T-helper 2 cell treated with Interferon-gamma antibody and Interleukin-4, amounts not matched to agents 100 ng/mL and 5 ng/mL, for 36 hours (primary cell): ENCODE measurements around the gene ACACB. TPM values are rescaled to one million over a fixed set of nuclear protein-coding genes. Genes with fewer than 3 reads are reported as not detected.
"Not testable (repeated sequence)": the region's sequence is repeated elsewhere in the genome, so short reads cannot be mapped to it uniquely, and the experiment has no call there.

Source experiments
- intact Hi-C: fragments of 100-400 bp; cut with micrococcal nuclease; formaldehyde crosslinking; loops from one replicate; pipeline ENCODE4 v1.15.1; 2023
- total RNA-seq: library from RNA; stranded (reverse); gene quantifications from 2 replicates; pipeline ENCODE4 v1.2.3, GENCODE V29; 2022

ACACB gene
- total RNA-seq, 1 donor from 2014 or later = 16.0 TPM

DNA sequence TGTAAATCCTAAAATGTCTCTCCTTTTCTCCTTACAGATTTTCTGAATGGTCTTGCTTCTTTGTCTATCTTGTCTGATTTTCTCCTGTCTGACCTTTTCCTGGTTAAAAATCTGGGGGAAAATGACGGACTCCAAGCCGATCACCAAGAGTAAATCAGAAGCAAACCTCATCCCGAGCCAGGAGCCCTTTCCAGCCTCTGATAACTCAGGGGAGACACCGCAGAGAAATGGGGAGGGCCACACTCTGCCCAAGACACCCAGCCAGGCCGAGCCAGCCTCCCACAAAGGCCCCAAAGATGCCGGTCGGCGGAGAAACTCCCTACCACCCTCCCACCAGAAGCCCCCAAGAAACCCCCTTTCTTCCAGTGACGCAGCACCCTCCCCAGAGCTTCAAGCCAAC lies 23.0 kb downstream of the ACACB start:
- intact Hi-C loops = no loop called here

DNA sequence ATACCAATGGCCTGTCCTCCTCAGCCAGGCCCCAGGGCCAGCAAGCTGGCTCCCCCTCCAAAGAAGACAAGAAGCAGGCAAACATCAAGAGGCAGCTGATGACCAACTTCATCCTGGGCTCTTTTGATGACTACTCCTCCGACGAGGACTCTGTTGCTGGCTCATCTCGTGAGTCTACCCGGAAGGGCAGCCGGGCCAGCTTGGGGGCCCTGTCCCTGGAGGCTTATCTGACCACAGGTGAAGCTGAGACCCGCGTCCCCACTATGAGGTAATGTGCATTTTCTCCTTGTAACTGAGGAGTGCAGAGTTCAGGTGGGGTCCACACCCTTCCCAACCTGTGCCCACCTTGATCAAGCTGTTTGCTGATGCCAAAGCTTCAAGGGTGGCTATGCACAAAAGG lies 23.4 kb downstream of the ACACB start:
- intact Hi-C loops = no loop called here

DNA sequence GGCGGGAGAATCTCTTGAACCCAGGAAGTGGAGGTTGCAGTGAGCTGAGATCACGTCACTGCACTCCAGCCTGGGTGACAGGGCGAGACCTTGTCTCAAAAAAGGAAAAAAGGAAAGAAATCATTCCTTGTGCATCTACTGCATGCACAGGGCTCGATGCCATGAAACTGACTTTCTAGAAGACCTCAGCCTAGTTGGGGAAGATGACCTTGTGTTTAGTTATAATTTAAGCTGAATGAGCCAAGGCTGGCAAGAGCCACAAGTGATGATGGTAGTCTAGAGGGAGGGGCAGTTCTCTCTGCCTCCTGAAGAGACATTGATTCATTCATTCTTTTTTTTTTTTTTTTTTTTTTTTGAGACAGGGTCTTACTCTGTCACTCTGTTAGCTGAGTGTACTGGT lies 24.2 kb downstream of the ACACB start:
- intact Hi-C loops = no loop called here

DNA sequence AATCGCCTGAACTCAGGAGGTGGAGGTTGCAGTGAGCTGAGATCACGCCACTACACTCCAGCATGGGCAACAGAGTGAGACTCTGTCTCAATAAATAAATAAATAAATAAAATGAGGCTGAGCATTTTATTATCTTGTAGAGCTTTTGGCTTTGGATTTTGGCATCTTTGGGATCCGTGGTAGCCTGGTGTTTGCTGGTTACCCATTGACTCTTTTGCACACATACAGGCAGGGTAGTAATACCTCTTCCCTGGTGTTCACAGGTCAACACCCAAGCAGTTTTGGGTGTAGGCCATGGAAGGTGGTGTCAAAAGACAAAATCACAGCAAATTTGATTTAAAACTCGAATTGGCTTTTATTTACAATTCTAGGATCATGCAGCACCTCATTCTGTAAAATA lies 27.8 kb downstream of the ACACB start:
- intact Hi-C loops = no loop called here

DNA sequence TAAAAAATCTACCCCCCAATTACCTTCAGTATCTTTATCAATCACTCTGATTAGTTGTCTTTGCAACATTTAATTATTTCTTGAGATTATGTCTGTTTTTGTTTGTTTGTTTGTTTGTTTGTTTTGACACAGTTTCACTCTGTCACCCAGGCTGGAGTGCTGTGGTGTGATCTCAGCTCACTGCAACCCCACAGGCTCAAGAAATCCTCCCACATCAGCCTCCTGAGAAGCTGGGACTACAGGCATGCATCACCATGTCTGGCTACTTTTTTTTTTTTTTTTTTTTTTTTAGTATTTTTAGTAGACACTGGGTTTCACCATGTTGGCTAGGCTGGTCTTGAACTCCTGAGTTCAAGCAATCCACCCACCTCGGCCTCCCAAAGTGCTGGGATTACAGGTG lies 30.7 kb downstream of the ACACB start:
- intact Hi-C loops = not testable (repeated sequence)

DNA sequence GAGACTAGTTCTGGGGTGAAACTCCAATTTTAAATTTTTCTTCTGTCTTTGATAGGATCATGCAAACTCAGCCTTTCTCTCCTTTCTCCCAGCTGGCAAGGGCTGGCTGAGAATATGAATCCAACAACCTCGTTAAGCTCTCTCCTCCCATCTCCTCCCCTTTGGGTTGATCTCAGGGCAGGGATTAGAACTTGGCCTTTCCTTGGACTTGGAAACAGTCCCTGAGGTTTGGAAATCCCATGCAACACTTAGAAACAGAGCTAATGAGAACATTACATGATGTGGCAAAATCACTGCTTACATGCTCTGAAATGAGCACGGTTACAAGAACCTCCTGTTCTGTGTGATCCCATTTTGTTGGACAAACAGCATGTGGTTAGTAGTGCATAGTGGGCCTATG lies 31.6 kb downstream of the ACACB start:
- intact Hi-C loops = no loop called here

DNA sequence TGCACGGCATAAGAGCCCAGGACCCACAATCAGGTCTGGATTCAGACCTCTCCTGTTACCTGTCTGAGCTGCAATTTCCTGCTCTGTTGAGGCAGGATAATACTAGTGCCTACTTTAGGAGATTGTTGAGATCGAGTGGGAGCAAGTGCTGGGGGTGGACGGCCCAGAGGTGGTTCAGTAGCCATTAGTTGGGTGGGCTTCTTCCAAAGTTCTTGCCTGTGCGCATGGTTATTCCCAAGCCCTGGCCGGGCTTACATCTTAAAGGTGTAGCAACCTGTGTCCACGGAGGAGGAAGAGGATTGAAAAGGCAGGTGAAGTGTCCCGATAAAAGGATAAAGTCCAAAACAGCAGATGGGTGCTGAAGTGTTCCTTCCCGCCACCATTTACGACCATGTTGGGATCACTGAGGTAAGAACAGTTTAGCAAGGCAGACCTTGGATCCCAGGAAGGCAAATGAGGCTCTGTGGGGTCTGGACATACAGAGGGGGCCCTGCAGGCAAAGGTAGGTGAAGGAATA lies 33.8 kb downstream of the ACACB start:
- intact Hi-C loops = loop anchor here (5.0 kb wide), 1 partner anchor 633 kb away; the partner anchor contains the start of gene FICD

DNA sequence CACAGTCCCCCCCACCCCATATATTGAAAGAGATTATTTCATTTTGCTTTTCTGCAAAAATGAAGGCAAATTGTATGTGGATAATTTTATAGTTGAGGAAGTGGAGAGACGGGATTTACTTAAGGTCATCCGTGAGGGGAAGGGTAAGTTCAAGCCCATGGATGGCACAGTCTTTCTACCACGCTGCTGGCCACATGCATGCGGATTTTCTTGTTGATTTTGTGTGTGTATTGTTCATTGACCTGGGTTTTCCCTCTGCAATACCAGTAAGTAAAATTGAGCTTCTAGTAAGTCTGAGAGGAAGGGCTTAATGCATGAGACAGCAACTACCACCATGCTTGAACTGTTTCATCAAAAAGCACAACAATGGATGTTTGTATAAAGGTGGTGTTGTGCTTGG lies 35.1 kb downstream of the ACACB start:
- intact Hi-C loops = loop anchor here (5.0 kb wide), 1 partner anchor 634 kb away; the partner anchor contains the start of gene FICD

DNA sequence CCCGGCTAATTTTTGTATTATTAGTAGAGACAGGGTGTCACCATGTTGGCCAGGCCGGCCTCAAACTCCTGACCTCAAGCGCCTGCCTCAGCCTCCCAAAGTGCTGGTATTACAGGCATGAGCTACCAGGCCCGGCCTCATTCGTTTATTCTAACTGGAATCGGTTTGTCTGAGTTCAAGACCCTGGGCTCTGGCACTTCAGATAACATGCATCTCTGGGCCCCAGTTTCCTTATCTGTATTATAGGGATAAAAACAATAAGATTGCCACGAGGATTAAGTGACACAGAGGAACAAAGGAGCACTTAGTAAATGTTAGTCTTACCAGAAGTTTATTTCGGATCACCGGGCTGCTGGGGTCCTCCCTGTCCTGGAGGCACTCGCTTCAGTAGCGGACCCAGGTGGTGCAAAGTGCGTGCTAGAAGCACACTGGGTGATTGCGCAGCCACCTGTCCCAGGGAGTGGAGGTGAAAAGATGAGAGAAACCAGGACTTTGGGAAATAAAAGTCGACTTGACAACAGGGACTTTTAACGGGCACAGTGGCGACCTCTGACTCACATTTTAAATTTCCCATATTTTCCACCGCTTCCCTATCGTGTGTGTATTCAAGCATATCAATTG lies 37.5 kb downstream of the ACACB start:
- intact Hi-C loops = loop anchor here (1.0 to 5.0 kb wide), 4 partner anchors 43 to 637 kb away; partner anchors contain the start of genes FICD and USP30

DNA sequence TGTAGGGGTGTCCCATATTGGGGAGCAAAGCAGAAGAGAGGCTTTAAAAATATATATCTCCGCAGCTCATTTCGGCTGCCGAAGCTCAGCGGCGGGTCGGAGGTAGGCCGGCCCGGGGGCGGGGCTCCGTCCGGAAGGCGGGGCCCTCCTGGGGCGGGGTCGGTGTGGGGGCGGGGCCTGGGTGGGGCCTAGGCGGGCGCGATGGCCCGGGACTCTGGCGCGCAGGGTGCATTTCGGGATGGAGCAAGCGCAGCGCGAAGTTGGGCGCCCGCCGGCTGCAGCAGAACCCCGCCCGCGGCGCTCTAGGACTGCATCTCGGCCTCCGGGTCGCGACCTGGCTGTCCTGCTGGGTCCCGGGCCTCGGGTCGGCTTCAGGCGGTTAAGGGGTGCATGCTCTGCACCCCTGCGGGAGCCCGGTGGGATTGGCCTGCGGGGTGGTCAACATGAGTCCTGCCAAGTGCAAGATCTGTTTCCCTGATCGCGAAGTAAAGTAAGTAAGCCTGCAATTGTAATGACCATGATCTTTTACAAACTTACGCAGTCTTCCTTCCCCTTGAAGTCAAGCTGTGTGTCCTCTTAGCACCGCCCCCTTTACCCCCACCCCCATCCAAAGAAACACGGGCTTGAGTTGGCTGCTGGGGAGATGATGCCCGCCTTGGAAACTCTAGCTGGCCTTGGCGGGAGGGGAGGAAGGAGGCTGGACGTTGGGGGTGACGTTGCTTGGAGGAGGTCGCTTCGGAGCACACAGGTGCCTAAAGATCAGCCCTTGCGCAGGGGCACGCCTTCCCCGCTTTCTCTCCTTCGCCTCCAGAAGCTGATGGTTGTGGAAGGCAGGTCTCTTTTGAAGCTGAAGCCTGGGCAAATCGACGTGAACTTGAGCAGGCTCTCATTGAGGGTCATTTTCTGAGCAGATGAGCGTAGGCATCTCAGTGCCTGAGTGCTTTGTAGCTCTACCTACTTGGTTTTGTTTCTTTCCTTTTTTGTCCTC lies 38.4 kb downstream of the ACACB start:
- intact Hi-C loops = loop anchor here (1.0 to 5.0 kb wide), 4 partner anchors 44 to 637 kb away; partner anchors contain the start of genes FICD and USP30

DNA sequence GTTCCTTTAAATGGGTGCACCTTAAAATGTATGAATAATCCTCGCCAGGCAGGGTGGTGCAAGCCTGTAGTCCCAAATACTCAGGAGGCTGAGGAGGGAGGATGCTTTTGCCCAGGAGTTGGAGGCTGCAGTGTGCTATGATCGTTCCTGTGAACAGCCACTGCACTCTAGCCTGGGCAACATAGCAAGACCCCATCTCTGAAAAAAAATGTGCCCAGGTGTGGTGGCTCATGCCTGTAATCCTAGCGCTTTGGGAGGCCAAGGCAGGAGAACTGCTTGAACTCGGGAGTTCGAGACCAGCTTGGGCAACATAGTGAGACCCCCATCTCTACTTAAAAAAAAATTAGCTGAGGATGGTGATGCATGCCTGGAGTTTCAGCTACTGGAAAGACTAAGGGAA lies 39.6 kb downstream of the ACACB start:
- intact Hi-C loops = no loop called here

DNA sequence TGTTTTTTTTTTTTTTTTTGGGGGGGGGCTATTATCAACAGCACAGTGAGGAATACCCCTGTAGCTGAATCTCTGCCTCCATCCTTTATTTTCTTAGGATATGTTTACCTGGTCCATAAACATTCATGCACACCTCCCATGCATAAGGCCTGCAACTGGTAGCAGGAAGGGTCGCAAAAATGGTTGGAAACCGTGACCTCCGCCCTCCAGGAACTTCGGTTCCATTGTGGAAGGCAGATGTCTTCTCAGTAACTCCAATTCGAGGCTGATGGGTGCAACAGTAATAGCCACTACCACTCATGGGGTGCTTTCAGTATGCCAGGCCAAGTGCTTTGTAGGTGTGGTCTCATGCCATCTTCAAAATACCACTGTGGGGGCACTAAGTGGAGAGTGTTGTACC lies 40.2 kb downstream of the ACACB start:
- intact Hi-C loops = no loop called here

DNA sequence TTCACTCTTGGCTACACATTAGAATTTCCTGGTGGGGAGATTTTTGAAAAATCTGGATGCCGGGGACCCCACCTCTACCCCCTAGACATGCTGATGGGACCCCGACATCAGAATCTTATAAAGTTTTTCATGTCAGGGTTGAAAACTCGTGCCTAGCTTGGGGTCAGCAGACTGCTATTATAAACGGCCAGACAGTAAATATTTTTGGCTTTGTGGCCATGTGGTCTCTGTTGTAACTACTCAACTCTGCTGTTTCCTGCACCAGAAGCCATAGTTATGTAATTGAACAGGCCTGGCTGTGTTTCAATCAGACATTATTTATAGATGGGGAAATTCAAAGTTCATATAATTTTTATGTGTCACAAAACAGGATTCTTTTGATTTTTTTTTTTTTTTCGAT lies 41.6 kb downstream of the ACACB start:
- intact Hi-C loops = no loop called here

DNA sequence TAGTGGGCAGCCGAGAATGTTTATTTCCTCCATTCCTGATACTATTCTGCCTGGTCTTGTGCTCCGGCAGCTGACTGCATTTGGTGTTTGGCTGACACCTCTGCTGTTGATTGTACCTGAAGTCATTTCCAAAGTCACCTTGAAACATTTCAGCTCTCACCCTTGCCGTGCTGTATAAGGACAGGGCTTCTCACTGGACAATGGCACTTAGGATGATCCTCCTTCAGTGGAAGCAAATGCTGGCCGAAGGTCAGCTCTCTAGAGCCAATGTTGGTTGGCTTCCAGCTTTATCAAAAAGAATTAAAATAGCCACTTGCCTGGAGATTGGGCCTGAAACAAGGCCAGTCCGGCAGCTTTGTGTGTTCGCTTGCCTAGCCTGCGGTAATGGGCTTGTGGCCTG lies 44.0 kb downstream of the ACACB start:
- intact Hi-C loops = no loop called here

DNA sequence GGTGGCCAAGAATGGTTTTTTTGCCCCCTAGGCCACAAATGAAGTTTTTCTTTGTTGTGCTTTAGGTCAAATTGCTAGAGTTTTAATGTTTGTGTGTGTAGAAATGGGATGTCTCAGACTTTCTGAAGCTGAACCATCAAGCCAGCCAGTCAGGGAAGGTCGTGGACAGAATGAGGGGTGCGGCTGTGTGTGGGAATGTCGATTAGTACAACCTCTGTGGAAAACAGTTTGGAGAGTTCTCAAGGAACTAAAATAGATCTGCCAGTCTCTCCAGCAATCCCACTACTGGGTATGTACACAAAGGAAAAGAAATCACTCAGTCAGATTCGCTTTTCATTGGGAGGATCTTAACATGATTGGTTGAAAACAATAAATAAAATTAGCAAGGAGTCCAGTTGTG lies 44.5 kb downstream of the ACACB start:
- intact Hi-C loops = no loop called here

DNA sequence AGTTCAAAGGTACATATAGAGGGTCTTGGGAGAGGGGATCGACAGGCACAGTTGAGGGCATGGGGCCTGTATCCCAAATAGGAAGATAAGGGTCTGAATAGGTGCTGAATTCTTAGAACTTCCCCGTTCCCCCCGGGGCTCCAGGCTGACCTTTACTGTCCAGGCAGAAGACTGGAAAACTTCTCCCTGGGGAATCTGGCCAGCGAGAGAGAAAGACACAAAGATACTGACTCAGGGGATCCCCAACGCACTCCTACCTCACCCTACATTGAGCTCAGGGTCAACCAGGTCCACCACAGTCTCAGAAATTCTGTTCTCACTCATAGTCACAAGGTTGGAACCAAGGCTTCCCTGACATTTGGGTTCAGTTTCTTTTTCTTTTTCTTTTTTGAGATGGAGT lies 46.2 kb downstream of the ACACB start:
- intact Hi-C loops = no loop called here

DNA sequence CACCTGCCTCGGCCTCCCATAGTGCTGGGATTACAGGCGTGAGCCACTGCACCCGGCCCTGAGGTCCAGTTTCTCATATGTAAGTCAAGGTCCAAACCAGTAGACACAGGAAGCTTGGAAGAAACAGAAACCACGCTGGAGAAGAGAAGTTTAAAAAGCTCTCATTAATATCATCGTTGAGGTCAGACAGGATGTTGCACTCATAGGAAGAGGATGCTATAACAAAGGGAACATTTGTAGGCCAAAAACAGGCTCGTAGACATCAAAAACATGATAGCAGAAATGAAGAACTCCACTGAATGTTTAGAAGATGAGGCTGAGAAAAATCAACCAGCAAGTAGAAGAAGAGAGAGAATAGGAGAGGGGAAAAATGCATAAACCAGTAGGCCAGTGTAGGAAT lies 46.8 kb downstream of the ACACB start:
- intact Hi-C loops = no loop called here

DNA sequence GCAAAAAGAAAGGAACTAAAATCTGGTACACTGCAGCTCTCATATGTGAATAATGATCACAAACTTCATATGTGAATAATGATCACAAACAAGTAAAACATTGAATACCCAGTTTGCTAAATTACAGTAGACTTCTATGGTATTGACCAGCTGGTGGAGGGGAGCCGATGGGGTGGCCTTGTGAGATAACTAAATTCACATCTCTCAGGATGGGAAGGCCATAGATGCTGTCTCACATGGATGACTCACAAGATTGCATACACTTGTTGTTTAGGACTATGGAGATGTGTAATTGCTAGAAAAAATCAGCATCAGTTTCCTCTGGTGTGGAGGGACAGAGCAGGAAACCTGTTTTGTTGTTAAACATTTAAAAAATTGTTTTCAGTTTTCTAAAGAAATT lies 49.2 kb downstream of the ACACB start:
- intact Hi-C loops = no loop called here

DNA sequence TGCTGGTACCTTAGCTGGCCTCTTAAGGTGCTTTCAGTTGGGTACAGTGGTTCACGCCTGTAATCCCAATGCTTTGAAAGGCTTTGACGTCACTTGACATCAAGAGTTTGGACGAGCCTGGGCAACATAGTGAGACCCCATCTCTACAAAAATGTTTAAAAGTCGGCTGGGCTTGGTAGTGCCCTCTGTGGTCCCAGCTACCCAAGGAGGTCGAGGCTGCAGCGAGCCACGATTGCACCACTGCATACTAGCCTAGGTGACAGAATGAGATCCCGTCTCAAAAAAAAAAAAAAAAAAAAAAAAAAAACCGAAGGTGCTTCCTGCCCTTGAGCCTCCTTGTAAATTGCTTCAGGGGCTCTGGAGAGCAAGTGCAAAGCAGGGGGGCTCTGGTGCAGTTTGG lies 50.0 kb downstream of the ACACB start:
- intact Hi-C loops = no loop called here

DNA sequence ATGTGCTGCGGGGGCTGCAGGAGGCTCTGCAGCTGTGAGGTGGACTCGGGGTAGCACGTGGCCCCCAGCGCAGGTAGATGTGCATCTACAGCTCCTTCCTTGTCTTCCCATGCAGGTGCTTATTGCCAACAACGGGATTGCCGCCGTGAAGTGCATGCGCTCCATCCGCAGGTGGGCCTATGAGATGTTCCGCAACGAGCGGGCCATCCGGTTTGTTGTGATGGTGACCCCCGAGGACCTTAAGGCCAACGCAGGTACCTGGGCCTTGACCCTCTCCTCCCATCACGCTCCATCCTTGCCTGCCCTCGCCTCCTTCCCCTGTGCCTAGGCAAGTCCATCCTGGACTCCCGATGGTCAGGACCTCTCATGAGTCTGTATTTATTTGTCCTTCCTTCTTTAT lies 51.4 kb downstream of the ACACB start:
- intact Hi-C loops = no loop called here

DNA sequence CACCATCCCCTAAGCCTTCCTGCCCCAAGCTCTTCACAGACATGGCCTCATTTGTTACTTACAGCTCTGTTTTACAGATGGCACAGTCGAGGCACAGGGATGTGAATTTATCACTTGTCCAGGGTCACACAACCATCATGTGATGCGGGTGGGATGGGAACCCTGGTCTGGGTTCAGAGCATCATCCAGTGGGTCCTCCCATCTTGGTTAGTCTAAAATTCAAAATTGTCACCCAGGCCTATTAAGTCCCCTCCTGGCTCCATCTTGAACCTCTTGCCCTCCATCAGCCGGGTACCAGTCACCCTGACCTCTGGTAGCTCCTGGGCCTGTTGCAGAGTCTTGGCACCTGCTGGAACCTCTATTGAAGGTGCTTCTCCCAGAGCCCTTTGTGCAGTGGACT lies 52.9 kb downstream of the ACACB start:
- intact Hi-C loops = no loop called here

DNA sequence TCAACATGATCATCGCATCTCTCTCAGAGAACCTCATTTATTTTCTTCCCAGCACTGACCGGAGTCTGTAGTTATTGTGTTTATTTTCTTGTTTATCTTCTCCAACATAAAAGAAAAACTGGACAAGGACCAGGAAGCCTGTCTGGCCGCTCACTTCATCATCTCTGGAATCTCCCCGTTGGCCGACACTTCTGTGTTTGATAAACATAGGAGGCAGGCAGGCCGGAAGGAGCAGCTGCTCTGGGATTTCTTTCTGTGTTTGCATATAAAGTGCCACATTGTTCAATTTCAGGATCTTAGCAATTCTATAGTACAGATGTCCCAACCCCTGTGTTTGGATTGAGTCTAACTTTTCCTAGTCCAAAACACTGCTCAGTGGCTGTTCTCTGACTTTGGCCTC lies 53.3 kb downstream of the ACACB start:
- intact Hi-C loops = no loop called here
